DMS79 treated with DMSO at 0.1 percent for 48 hours (cell line): ENCODE measurements around the gene GMFB.
"Not testable (repeated sequence)": the region's sequence is repeated elsewhere in the genome, so short reads cannot be mapped to it uniquely, and the experiment has no call there.

Experiments used
- DNase-seq: peaks from one replicate; lab custom pipeline; 2025; lab: John Stamatoyannopoulos, UW

Gene GMFB

GRCh38 chr14:54458536-54458935 is 30.2 kb downstream of the GMFB start:
- DNase-seq, result not testable (repeated sequence)

GRCh38 chr14:54457609-54457996 is 31.2 kb downstream of the GMFB start:
- DNase-seq, result peak; percentile 20

GRCh38 chr14:54456820-54457608 is 31.8 kb downstream of the GMFB start:
- DNase-seq, result not testable (repeated sequence)

GRCh38 chr14:54455363-54455762 is 33.4 kb downstream of the GMFB start:
- DNase-seq, result no peak

GRCh38 chr14:54453990-54454389 is 34.8 kb downstream of the GMFB start:
- not testable (repeated sequence) for DNase-seq

- DNase-seq, result no peak
Measured at GRCh38 chr14:54453252-54453651, 35.5 kb downstream of the GMFB start.

GRCh38 chr14:54451961-54452360 is 36.8 kb downstream of the GMFB start:
- no peak for DNase-seq

GRCh38 chr14:54451121-54451601 is 37.6 kb downstream of the GMFB start:
- DNase-seq, result no peak

- no peak for DNase-seq
Measured at GRCh38 chr14:54450535-54450934, 38.2 kb downstream of the GMFB start.

- DNase-seq, result no peak
Measured at GRCh38 chr14:54447231-54447692, 41.5 kb downstream of the GMFB start.

- DNase-seq, result peak; percentile 97
Measured at GRCh38 chr14:54446161-54446693, 42.6 kb downstream of the GMFB start.

- DNase-seq, result no peak
Measured at GRCh38 chr14:54444681-54445080, 44.1 kb downstream of the GMFB start.

- no peak for DNase-seq
Measured at GRCh38 chr14:54443981-54444380, 44.8 kb downstream of the GMFB start.

- DNase-seq, result not testable (repeated sequence)
Measured at GRCh38 chr14:54442961-54443360, 45.8 kb downstream of the GMFB start.

GRCh38 chr14:54440873-54441868 is 47.6 kb downstream of the GMFB start, which contains the start of gene CNIH1:
Gene CNIH1 (minus strand): TSS chr14:54441374. CDS start chr14:54441327, 47 bp downstream.
- peak; percentile 98 for DNase-seq

- DNase-seq, result peak; percentile 38
Measured at GRCh38 chr14:54440476-54440872, 48.3 kb downstream of the GMFB start.

- no peak for DNase-seq
Measured at GRCh38 chr14:54440037-54440436, 48.7 kb downstream of the GMFB start.

- no peak for DNase-seq
Measured at GRCh38 chr14:54438703-54439102, 50.1 kb downstream of the GMFB start.

- DNase-seq, result not testable (repeated sequence)
Measured at GRCh38 chr14:54437954-54438353, 50.8 kb downstream of the GMFB start.

GRCh38 chr14:54435500-54435981 is 53.2 kb downstream of the GMFB start:
- DNase-seq, result no peak

GRCh38 chr14:54428527-54428926 is 60.3 kb downstream of the GMFB start:
- DNase-seq, result no peak

GRCh38 chr14:54427871-54428270 is 60.9 kb downstream of the GMFB start:
- DNase-seq, result no peak
